Liver (tissue), 9 donors: ENCODE results near the gene TRPV4. TPM values are rescaled to one million over a fixed set of nuclear protein-coding genes. Genes with fewer than 3 reads are reported as not detected.

Source experiments
- DNase-seq: peaks from one replicate; pipeline ENCODE4 v3.0.0-alpha.2; 2017; ENCODE audit warnings: low spot score
- H3K27ac ChIP-seq, 2 donors: one replicate each; pipeline ENCODE4 v1.7.0; 2013; ENCODE audit warnings: inconsistent platforms in 2 of 2, low read length in 2 of 2, control low read depth in 1 of 2, low read depth in 1 of 2, mild to moderate bottlenecking in 1 of 2
- H3K27me3 ChIP-seq, 4 donors: one replicate each; pipeline versions ENCODE4 v1.6.1 to v1.7.0; 2013; ENCODE audit warnings: low read length in 3 of 4, inconsistent platforms in 1 of 4, mild to moderate bottlenecking in 1 of 4, moderate library complexity in 1 of 4; ENCODE audit not compliant: control insufficient read depth in 4 of 4, insufficient read depth in 4 of 4
- H3K36me3 ChIP-seq, 4 donors: one replicate each; pipeline versions ENCODE4 v1.6.1 to v1.7.0; 2013; ENCODE audit warnings: low read length in 3 of 4, mild to moderate bottlenecking in 3 of 4, low read depth in 1 of 4, moderate library complexity in 1 of 4; ENCODE audit not compliant: control insufficient read depth in 4 of 4, insufficient read depth in 3 of 4
- H3K4me1 ChIP-seq, 4 donors: one replicate each; pipeline versions ENCODE4 v1.6.1 to v1.7.0; 2013; ENCODE audit warnings: low read length in 3 of 4, mild to moderate bottlenecking in 3 of 4, moderate library complexity in 1 of 4; ENCODE audit not compliant: control insufficient read depth in 4 of 4, insufficient read depth in 4 of 4
- H3K4me3 ChIP-seq, 3 donors: one replicate each; pipeline versions ENCODE4 v1.6.1 to v1.7.0; 2013; ENCODE audit warnings: low read length in 3 of 3, control low read depth in 1 of 3, low read depth in 1 of 3, mild to moderate bottlenecking in 1 of 3
- H3K9ac ChIP-seq, 2 donors: one replicate each; pipeline ENCODE4 v1.7.0; 2013; ENCODE audit warnings: low read length in 2 of 2, mild to moderate bottlenecking in 2 of 2, moderate library complexity in 2 of 2, control low read depth in 1 of 2, low read depth in 1 of 2
- H3K9me3 ChIP-seq, 4 donors: one replicate each; pipeline versions ENCODE4 v1.6.1 to v1.7.0; 2013; ENCODE audit warnings: low read length in 3 of 4; ENCODE audit not compliant: control insufficient read depth in 4 of 4
- ATF3 ChIP-seq: IDR thresholded peaks from 2 replicates; pipeline ENCODE4 v1.6.1; 2016; ENCODE audit warnings: antibody characterized with exemption
- CTCF ChIP-seq: fragments of 150-350 bp; IDR thresholded peaks from 2 replicates; pipeline ENCODE4 v1.5.1; 2017; ENCODE audit warnings: improper control_type of control experiment, low read depth, low read length; ENCODE audit not compliant: missing input control
- EGR1 ChIP-seq, 2 donors: IDR thresholded peaks; 2 replicates each; pipeline ENCODE4 v1.6.1; 2016 to 2018; ENCODE audit warnings: antibody characterized with exemption in 2 of 2, low read depth in 2 of 2
- FOXA1 ChIP-seq: IDR thresholded peaks from 2 replicates; pipeline ENCODE4 v1.6.1; 2016; ENCODE audit warnings: antibody characterized with exemption
- FOXA2 ChIP-seq: IDR thresholded peaks from 2 replicates; pipeline ENCODE4 v1.6.1; 2016; ENCODE audit warnings: antibody characterized with exemption
- HNF4A ChIP-seq, 2 donors: conservative IDR thresholded peaks; 2 replicates each; pipeline ENCODE4 v1.6.1; 2016; ENCODE audit warnings: antibody characterized with exemption in 2 of 2, mild to moderate bottlenecking in 2 of 2
- HNF4G ChIP-seq: IDR thresholded peaks from 2 replicates; pipeline ENCODE4 v1.6.1; 2016; ENCODE audit warnings: antibody characterized with exemption
- JUND ChIP-seq, 2 donors: IDR thresholded peaks; 2 replicates each; pipeline ENCODE4 v1.6.1; 2016; ENCODE audit warnings: antibody characterized with exemption in 2 of 2
- MAX ChIP-seq: IDR thresholded peaks from 2 replicates; pipeline ENCODE4 v1.6.1; 2016; ENCODE audit warnings: antibody characterized with exemption
- NR2F2 ChIP-seq: IDR thresholded peaks from 2 replicates; pipeline ENCODE4 v1.6.1; 2016; ENCODE audit warnings: antibody characterized with exemption
- RAD21 ChIP-seq, 2 donors: IDR thresholded peaks; 2 replicates each; pipeline ENCODE4 v1.6.1; 2016; ENCODE audit warnings: antibody characterized with exemption in 2 of 2, mild to moderate bottlenecking in 2 of 2
- REST ChIP-seq: IDR thresholded peaks from 2 replicates; pipeline ENCODE4 v1.6.1; 2016; ENCODE audit warnings: antibody characterized with exemption, mild to moderate bottlenecking
- RXRA ChIP-seq, 2 donors: IDR thresholded peaks; 2 replicates each; pipeline ENCODE4 v1.6.1; 2017 to 2018; ENCODE audit warnings: antibody characterized with exemption in 2 of 2, mild to moderate bottlenecking in 1 of 2
- SP1 ChIP-seq: IDR thresholded peaks from 2 replicates; pipeline ENCODE4 v1.6.1; 2018; ENCODE audit warnings: antibody characterized with exemption, mild to moderate bottlenecking
- TAF1 ChIP-seq: conservative IDR thresholded peaks from 2 replicates; pipeline ENCODE4 v1.6.1; 2016; ENCODE audit warnings: antibody characterized with exemption, mild to moderate bottlenecking
- YY1 ChIP-seq: IDR thresholded peaks from 2 replicates; pipeline ENCODE4 v1.6.1; 2016; ENCODE audit warnings: antibody characterized with exemption, mild to moderate bottlenecking
- WGBS: extraction: QIAGEN DNeasy Blood & Tissue Kit; methylation state at CpG from one replicate; pipeline ENCODE4 v1.1.7; 2013; 5-methylcytosine and 5-hydroxymethylcytosine counted together
- polyA plus RNA-seq, 2 donors: library from polyadenylated mRNA; stranded (reverse) in 1 of 2; unstranded in 1 of 2; fragments of 200-250 nt in 1 of 2; fragments of >200 nt in 1 of 2; fragmentation: Nextera tagmentation in 1 of 2; extraction: Ambion mirVana in 1 of 2; gene quantifications; one replicate each; pipeline versions ENCODE4 v1.2.1 to v1.2.3, GENCODE V29; 2013 to 2015
- total RNA-seq, 2 donors: library from RNA; depleted of rRNA; stranded (reverse); fragments of >200 nt; gene quantifications; one replicate each; pipeline ENCODE4 v1.2.3, GENCODE V29; 2014
- donor health status: healthy.
- donor health status: healthy.
- donor health status: healthy.
- donor health status: healthy.
- donor health status: healthy.

The TRPV4 gene
- total and polyA plus RNA-seq, 4 donors, result 1.3 to 9.6 (median 3.9) TPM

GRCh38 chr12:109877504-109878246, 44.5 kb upstream of the TRPV4 start:
- Histone ChIP-seq H3K4me3 (no peak overlapping the region), H3K4me1 (peaks cover 10 to 19% (median 15%) of the 10 kb centered on the region in 4 donors), H3K9ac (no peak overlapping the region), H3K9me3 (no peaks in the 10 kb centered on the region), H3K27me3 (no peaks in the 10 kb centered on the region), H3K27ac (no peak overlapping the region), H3K36me3 (no peaks in the 10 kb centered on the region)
- WGBS, result 82% methylated on average over 10 of the region's 10 CpGs
- DNase-seq, result no peak
- TF ChIP-seq HNF4A (conservative IDR thresholded peaks at IDR 0.05) (no peak), JUND (IDR thresholded peaks at IDR 0.05) (no peak), FOXA2 (no peak), NR2F2 (no peak), CTCF (no peak), REST (no peak), TAF1 (no peak), ATF3 (no peak), EGR1 (IDR thresholded peaks at IDR 0.05; ENCODE audit: low read depth in 2 of 2) (no peak), RXRA (IDR thresholded peaks at IDR 0.05) (no peak), SP1 (no peak), RAD21 (IDR thresholded peaks at IDR 0.05) (no peak), YY1 (no peak), FOXA1 (no peak), HNF4G (no peak)

GRCh38 chr12:109876406-109876805, 43.2 kb upstream of the TRPV4 start:
- Histone ChIP-seq H3K9me3 (no peaks in the 10 kb centered on the region), H3K36me3 (no peaks in the 10 kb centered on the region), H3K27ac (no peak overlapping the region), H3K27me3 (no peaks in the 10 kb centered on the region), H3K9ac (no peak overlapping the region), H3K4me1 (peaks cover 10 to 19% (median 15%) of the 10 kb centered on the region in 4 donors), H3K4me3 (no peak overlapping the region)
- DNase-seq, result no peak
- TF ChIP-seq ATF3 (no peak), MAX (no peak), EGR1 (IDR thresholded peaks at IDR 0.05; ENCODE audit: low read depth in 2 of 2) (no peak), TAF1 (no peak), NR2F2 (no peak), RAD21 (IDR thresholded peaks at IDR 0.05) (no peak), FOXA1 (no peak)
